ENCODE data around the gene ARHGEF4. TPM values are rescaled to one million over a fixed set of nuclear protein-coding genes. Genes with fewer than 3 reads are reported as not detected.
A peak's percentile ranks its signal among the peaks of the same experiment; 100 is the strongest.

Gene ARHGEF4
- total RNA-seq, 2 donors from 2014 or later: 50.3 to 54.7 TPM

- peaks cover 50% of the 10 kb centered on the region for H3K9me3 ChIP-seq (ENCODE audit: control insufficient read depth, low read length)
- Mint-ChIP-seq H3K4me1 (peaks cover 13% of the 10 kb centered on the region), H3K4me3 (no peak overlapping the region), H3K27ac (no peak overlapping the region), H3K27me3 (ENCODE audit: insufficient read depth) (no peaks in the 10 kb centered on the region), H3K9me3 (peaks cover 10% of the 10 kb centered on the region), H3K36me3 (ENCODE audit: low read depth) (peaks cover 10% of the 10 kb centered on the region)
- no peak for DNase-seq
- no peaks in the 10 kb centered on the region for H3K27me3 ChIP-seq (ENCODE audit: control insufficient read depth, insufficient read depth, low read length, poor library complexity, severe bottlenecking)
- WGBS, 2 experiments (ENCODE audit: insufficient coverage in 1 of 2, insufficient read length in 1 of 2): 89 to 95% methylated on average over 6 to 10 of the region's 10 CpGs
- peaks cover 8% of the 10 kb centered on the region for H3K4me1 ChIP-seq (ENCODE audit: control insufficient read depth, insufficient read depth, low read length)
- no peaks in the 10 kb centered on the region for H3K36me3 ChIP-seq (ENCODE audit: control insufficient read depth, insufficient read depth, low read length)
- H3K4me3 ChIP-seq (ENCODE audit: low read length): peak overlapping the region; percentile 16
- H3K27ac ChIP-seq (ENCODE audit: low read depth, low read length): no peak overlapping the region
- H3K9ac ChIP-seq (ENCODE audit: extremely low read depth, low read length, poor library complexity, severe bottlenecking): no peak overlapping the region
- TF ChIP-seq, protein P1, sequence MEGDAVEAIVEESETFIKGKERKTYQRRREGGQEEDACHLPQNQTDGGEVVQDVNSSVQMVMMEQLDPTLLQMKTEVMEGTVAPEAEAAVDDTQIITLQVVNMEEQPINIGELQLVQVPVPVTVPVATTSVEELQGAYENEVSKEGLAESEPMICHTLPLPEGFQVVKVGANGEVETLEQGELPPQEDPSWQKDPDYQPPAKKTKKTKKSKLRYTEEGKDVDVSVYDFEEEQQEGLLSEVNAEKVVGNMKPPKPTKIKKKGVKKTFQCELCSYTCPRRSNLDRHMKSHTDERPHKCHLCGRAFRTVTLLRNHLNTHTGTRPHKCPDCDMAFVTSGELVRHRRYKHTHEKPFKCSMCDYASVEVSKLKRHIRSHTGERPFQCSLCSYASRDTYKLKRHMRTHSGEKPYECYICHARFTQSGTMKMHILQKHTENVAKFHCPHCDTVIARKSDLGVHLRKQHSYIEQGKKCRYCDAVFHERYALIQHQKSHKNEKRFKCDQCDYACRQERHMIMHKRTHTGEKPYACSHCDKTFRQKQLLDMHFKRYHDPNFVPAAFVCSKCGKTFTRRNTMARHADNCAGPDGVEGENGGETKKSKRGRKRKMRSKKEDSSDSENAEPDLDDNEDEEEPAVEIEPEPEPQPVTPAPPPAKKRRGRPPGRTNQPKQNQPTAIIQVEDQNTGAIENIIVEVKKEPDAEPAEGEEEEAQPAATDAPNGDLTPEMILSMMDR (conservative IDR thresholded peaks at IDR 0.05): no peak
These were observed 140.0 kb downstream of the ARHGEF4 start for GRCh38 chr2:130976591-130977237.

- peaks cover 12% of the 10 kb centered on the region for H3K36me3 Mint-ChIP-seq (ENCODE audit: low read depth)
- WGBS, 2 experiments (ENCODE audit: insufficient coverage in 1 of 2, insufficient read length in 1 of 2): 93 to 100% methylated on average over 3 to 5 of the region's 5 CpGs
- H3K27ac Mint-ChIP-seq: no peak overlapping the region
- DNase-seq: no peak
- TF ChIP-seq, protein P1 (conservative IDR thresholded peaks at IDR 0.05): no peak
- no peaks in the 10 kb centered on the region for H3K27me3 Mint-ChIP-seq (ENCODE audit: insufficient read depth)
- peaks cover 54% of the 10 kb centered on the region for H3K9me3 ChIP-seq (ENCODE audit: control insufficient read depth, low read length)
- H3K9me3 Mint-ChIP-seq: peaks cover 15% of the 10 kb centered on the region
- no peak overlapping the region for H3K27ac ChIP-seq (ENCODE audit: low read depth, low read length)
- H3K9ac ChIP-seq (ENCODE audit: extremely low read depth, low read length, poor library complexity, severe bottlenecking): no peak overlapping the region
- peaks cover 1% of the 10 kb centered on the region for H3K4me1 ChIP-seq (ENCODE audit: control insufficient read depth, insufficient read depth, low read length)
- H3K27me3 ChIP-seq (ENCODE audit: control insufficient read depth, insufficient read depth, low read length, poor library complexity, severe bottlenecking): no peaks in the 10 kb centered on the region
- no peak overlapping the region for H3K4me3 Mint-ChIP-seq
- peak overlapping the region; percentile 16 for H3K4me3 ChIP-seq (ENCODE audit: low read length)
- peaks cover 5% of the 10 kb centered on the region for H3K4me1 Mint-ChIP-seq
- no peaks in the 10 kb centered on the region for H3K36me3 ChIP-seq (ENCODE audit: control insufficient read depth, insufficient read depth, low read length)
These were observed 140.8 kb downstream of the ARHGEF4 start for GRCh38 chr2:130977461-130978050.

DNA sequence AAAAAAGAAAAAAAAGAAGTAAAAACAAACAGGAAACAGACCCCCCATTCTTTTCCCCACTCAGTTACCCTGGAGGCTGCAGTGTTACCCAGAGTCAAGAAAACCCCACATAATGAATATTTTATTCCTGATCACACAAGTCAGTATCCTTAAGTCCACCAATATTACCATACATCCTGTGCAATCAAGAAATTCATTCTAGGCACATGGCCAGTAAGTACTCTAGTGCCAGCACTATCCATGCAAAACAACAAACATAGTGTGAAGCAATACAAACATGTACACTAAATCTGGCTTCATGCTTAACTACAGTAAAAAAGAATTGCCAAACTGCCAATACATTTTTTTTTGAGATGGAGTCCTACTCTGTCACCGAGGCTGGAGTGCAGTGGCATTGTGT is 145.0 kb downstream of the ARHGEF4 start:
- Mint-ChIP-seq H3K27me3 (ENCODE audit: insufficient read depth) (peaks cover 2% of the 10 kb centered on the region), H3K27ac (no peak overlapping the region), H3K36me3 (ENCODE audit: low read depth) (peaks cover 28% of the 10 kb centered on the region), H3K9me3 (peaks cover 30% of the 10 kb centered on the region), H3K4me3 (no peak overlapping the region), H3K4me1 (no peaks in the 10 kb centered on the region)
- H3K27ac ChIP-seq (ENCODE audit: low read depth, low read length): no peak overlapping the region
- no peaks in the 10 kb centered on the region for H3K27me3 ChIP-seq (ENCODE audit: control insufficient read depth, insufficient read depth, low read length, poor library complexity, severe bottlenecking)
- H3K4me3 ChIP-seq (ENCODE audit: low read length): no peak overlapping the region
- no peaks in the 10 kb centered on the region for H3K4me1 ChIP-seq (ENCODE audit: control insufficient read depth, insufficient read depth, low read length)
- TF ChIP-seq, protein P1 (conservative IDR thresholded peaks at IDR 0.05): no peak
- no peak overlapping the region for H3K9ac ChIP-seq (ENCODE audit: extremely low read depth, low read length, poor library complexity, severe bottlenecking)
- 80 to 96% methylated on average over 1 of the region's 1 CpG for WGBS, 2 experiments (ENCODE audit: insufficient coverage in 1 of 2, insufficient read length in 1 of 2)
- H3K36me3 ChIP-seq (ENCODE audit: control insufficient read depth, insufficient read depth, low read length): peaks cover 2% of the 10 kb centered on the region
- DNase-seq: no peak
- peaks cover 52% of the 10 kb centered on the region for H3K9me3 ChIP-seq (ENCODE audit: control insufficient read depth, low read length)
